ENCODE results near the gene ZNF609.

Gene ZNF609

DNA sequence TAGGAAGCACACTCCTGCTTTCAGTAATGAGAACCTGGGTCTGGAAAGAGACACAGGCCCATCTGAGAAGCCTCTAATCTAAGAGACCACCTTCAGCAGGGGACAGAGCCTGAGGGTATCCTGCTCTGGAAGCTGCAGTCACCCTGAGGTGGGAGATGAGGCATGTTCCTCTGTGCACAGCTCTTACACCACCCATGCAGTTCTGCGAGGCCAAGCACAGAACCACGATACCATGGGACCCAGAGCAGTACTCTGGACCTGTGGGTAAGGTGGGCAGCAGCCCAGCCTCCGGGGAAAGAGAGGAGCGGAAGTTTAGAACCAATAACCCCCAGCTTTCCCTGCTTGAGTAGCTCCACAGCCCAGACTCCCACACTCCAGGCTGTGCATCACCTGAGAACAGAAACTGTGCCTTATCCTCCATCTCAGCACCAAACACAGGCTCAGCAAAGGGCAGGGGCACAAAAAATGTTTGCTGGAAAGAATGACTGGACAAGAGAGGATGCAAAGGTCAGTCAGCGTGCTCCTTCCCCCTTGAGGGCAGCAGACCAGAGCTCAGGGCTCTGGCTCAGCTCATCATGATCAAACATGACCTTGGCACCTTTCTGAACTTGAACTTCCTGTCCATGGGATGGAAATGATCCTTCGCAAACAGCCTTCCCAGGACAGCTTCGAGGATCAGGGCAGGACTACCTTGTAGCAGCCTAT is 271.9 kb downstream of the ZNF609 start:
- DNase-seq, result no peak
